Iris pigment epithelial cell (primary cell): ENCODE measurements around the gene CPZ.

Source experiments
- DNase-seq: peaks from one replicate; pipeline ENCODE4 v3.0.0-alpha.2; 2011; ENCODE audit warnings: low read depth

CPZ gene

GRCh38 chr4:8639777-8640720, 47.5 kb downstream of the CPZ start:
- DNase-seq, result no peak

- DNase-seq, result no peak
Measured at GRCh38 chr4:8640816-8641215, 48.3 kb downstream of the CPZ start.

- no peak for DNase-seq
Measured at GRCh38 chr4:8641256-8641655, 48.7 kb downstream of the CPZ start.

- no peak for DNase-seq
Measured at GRCh38 chr4:8641931-8642650, 49.5 kb downstream of the CPZ start.

GRCh38 chr4:8642651-8643321, 50.2 kb downstream of the CPZ start:
- DNase-seq, result no peak

GRCh38 chr4:8643441-8643840, 50.9 kb downstream of the CPZ start:
- DNase-seq, result no peak

- DNase-seq, result no peak
Measured at GRCh38 chr4:8643986-8644385, 51.4 kb downstream of the CPZ start.

GRCh38 chr4:8644461-8644891, 51.9 kb downstream of the CPZ start:
- DNase-seq, result no peak

- no peak for DNase-seq
Measured at GRCh38 chr4:8644966-8645752, 52.6 kb downstream of the CPZ start.

- DNase-seq, result no peak
Measured at GRCh38 chr4:8645753-8646124, 53.2 kb downstream of the CPZ start.

GRCh38 chr4:8646296-8647093, 53.9 kb downstream of the CPZ start:
- no peak for DNase-seq

GRCh38 chr4:8647094-8647570, 54.6 kb downstream of the CPZ start:
- no peak for DNase-seq

GRCh38 chr4:8647626-8648025, 55.1 kb downstream of the CPZ start:
- no peak for DNase-seq

GRCh38 chr4:8648296-8648695, 55.7 kb downstream of the CPZ start:
- no peak for DNase-seq

GRCh38 chr4:8648816-8649630, 56.5 kb downstream of the CPZ start:
- no peak for DNase-seq

- no peak for DNase-seq
Measured at GRCh38 chr4:8649631-8650361, 57.2 kb downstream of the CPZ start.

GRCh38 chr4:8651661-8652180, 59.2 kb downstream of the CPZ start:
- DNase-seq, result no peak

GRCh38 chr4:8652181-8653078, 59.9 kb downstream of the CPZ start:
- no peak for DNase-seq
